Skeletal muscle tissue (tissue), 4 donors: Measurements from ENCODE around the gene CLUH. TPM values are rescaled to one million over a fixed set of nuclear protein-coding genes. Genes with fewer than 3 reads are reported as not detected.

ENCODE experiments used
- H3K27ac ChIP-seq: one replicate; pipeline ENCODE4 v1.7.0; 2013; ENCODE audit warnings: mild to moderate bottlenecking, low read depth, low read length, inconsistent platforms
- H3K27me3 ChIP-seq, 3 donors: one replicate each; pipeline ENCODE4 v1.7.0; 2013; ENCODE audit warnings: low read length in 3 of 3; ENCODE audit not compliant: control insufficient read depth in 3 of 3, insufficient read depth in 3 of 3
- H3K36me3 ChIP-seq, 3 donors: one replicate each; pipeline ENCODE4 v1.7.0; 2013; ENCODE audit warnings: low read length in 3 of 3; ENCODE audit not compliant: control insufficient read depth in 3 of 3, insufficient read depth in 3 of 3
- H3K4me1 ChIP-seq, 3 donors: one replicate each; pipeline ENCODE4 v1.7.0; 2013; ENCODE audit warnings: low read length in 3 of 3, mild to moderate bottlenecking in 3 of 3; ENCODE audit not compliant: control insufficient read depth in 3 of 3, insufficient read depth in 3 of 3
- H3K4me3 ChIP-seq, 3 donors: one replicate each; pipeline ENCODE4 v1.7.0; 2013; ENCODE audit warnings: low read length in 3 of 3
- H3K9ac ChIP-seq, 3 donors: one replicate each; pipeline ENCODE4 v1.7.0; 2013; ENCODE audit warnings: low read length in 3 of 3, mild to moderate bottlenecking in 3 of 3, moderate library complexity in 2 of 3, low read depth in 1 of 3
- H3K9me3 ChIP-seq, 3 donors: one replicate each; pipeline ENCODE4 v1.7.0; 2013; ENCODE audit warnings: low read length in 3 of 3; ENCODE audit not compliant: control insufficient read depth in 3 of 3
- total RNA-seq: library from RNA; depleted of rRNA; stranded (reverse); fragments of >200 nt; gene quantifications from one replicate; pipeline ENCODE4 v1.2.3, GENCODE V29; 2014
- donor health status: Osteomylitis.

The CLUH gene
- total RNA-seq, 1 donor from 2014 or later, result 33.9 TPM

- Histone ChIP-seq H3K4me1 (peaks cover 63 to 85% (median 81%) of the 10 kb centered on the region in 3 donors), H3K27me3 (no peaks in the 10 kb centered on the region)
Observed at GRCh38 chr17:2708585-2709182, 2.9 kb downstream of the CLUH start.

GRCh38 chr17:2707721-2708584 is 3.6 kb downstream of the CLUH start:
- peak overlapping the region; percentile 94 for H3K27ac ChIP-seq
- H3K9me3 ChIP-seq, result no peaks in the 10 kb centered on the region
- peaks cover 6 to 12% (median 8%) of the 10 kb centered on the region in 3 donors for H3K36me3 ChIP-seq
- H3K9ac ChIP-seq, result peak overlapping the region; percentile 84 to 98 (median 85)
- H3K4me1 ChIP-seq, result peaks cover 63 to 86% (median 81%) of the 10 kb centered on the region in 3 donors
- no peaks in the 10 kb centered on the region for H3K27me3 ChIP-seq
- peak overlapping the region; percentile 54 to 94 (median 83) for H3K4me3 ChIP-seq

More at GRCh38 chr17:2708585-2709182, 2.9 kb downstream of the CLUH start:
- Histone ChIP-seq H3K9me3 (no peaks in the 10 kb centered on the region), H3K4me3 (peak overlapping the region; percentile 54 to 94 (median 83)), H3K36me3 (peaks cover 0 to 7% (median under 1%) of the 10 kb centered on the region in 3 donors), H3K27ac (peak overlapping the region; percentile 94), H3K9ac (peak overlapping the region; percentile 73 to 98 (median 84))

GRCh38 chr17:2706911-2707510 is 4.6 kb downstream of the CLUH start:
- H3K36me3 ChIP-seq, result peaks cover 15 to 20% (median 18%) of the 10 kb centered on the region in 3 donors
- H3K9ac ChIP-seq, result peak overlapping the region; percentile 84 to 98 (median 85)
- peaks cover 55 to 79% (median 72%) of the 10 kb centered on the region in 3 donors for H3K4me1 ChIP-seq
- no peaks in the 10 kb centered on the region for H3K27me3 ChIP-seq
- H3K27ac ChIP-seq, result peak overlapping the region; percentile 94
- H3K9me3 ChIP-seq, result no peaks in the 10 kb centered on the region
- peak overlapping the region; percentile 48 to 94 (median 83) for H3K4me3 ChIP-seq

GRCh38 chr17:2705888-2706795 is 5.4 kb downstream of the CLUH start:
- Histone ChIP-seq H3K27ac (peak overlapping the region; percentile 94), H3K9ac (peak overlapping the region; percentile 84 to 98 (median 85)), H3K4me1 (peaks cover 55 to 75% (median 72%) of the 10 kb centered on the region in 3 donors), H3K27me3 (no peaks in the 10 kb centered on the region), H3K4me3 (peak overlapping the region; percentile 48 to 94 (median 83)), H3K9me3 (no peaks in the 10 kb centered on the region), H3K36me3 (peaks cover 22 to 29% (median 25%) of the 10 kb centered on the region in 3 donors)

- Histone ChIP-seq H3K4me1 (peaks cover 47 to 67% (median 65%) of the 10 kb centered on the region in 3 donors), H3K27ac (no peak overlapping the region)
Observed at GRCh38 chr17:2705263-2705662, 6.3 kb downstream of the CLUH start.

GRCh38 chr17:2704890-2705248 is 6.7 kb downstream of the CLUH start:
- no peak overlapping the region for H3K4me3 ChIP-seq
- H3K27ac ChIP-seq, result no peak overlapping the region
- H3K9ac ChIP-seq, result peak overlapping the region in 1 of 3 donors; percentile 40
- H3K27me3 ChIP-seq, result no peaks in the 10 kb centered on the region
- H3K36me3 ChIP-seq, result peaks cover 34 to 40% (median 36%) of the 10 kb centered on the region in 3 donors
- H3K4me1 ChIP-seq, result peaks cover 43 to 63% (median 61%) of the 10 kb centered on the region in 3 donors
- H3K9me3 ChIP-seq, result no peaks in the 10 kb centered on the region

More at GRCh38 chr17:2705263-2705662, 6.3 kb downstream of the CLUH start:
- peak overlapping the region in 1 of 3 donors; percentile 50 for H3K9ac ChIP-seq
- peaks cover 31 to 36% (median 33%) of the 10 kb centered on the region in 3 donors for H3K36me3 ChIP-seq
- no peak overlapping the region for H3K4me3 ChIP-seq
- H3K27me3 ChIP-seq, result no peaks in the 10 kb centered on the region
- H3K9me3 ChIP-seq, result no peaks in the 10 kb centered on the region

- H3K9me3 ChIP-seq, result no peaks in the 10 kb centered on the region
- no peaks in the 10 kb centered on the region for H3K27me3 ChIP-seq
- no peak overlapping the region for H3K4me3 ChIP-seq
- peaks cover 37 to 58% (median 55%) of the 10 kb centered on the region in 3 donors for H3K4me1 ChIP-seq
- H3K36me3 ChIP-seq, result peaks cover 36 to 40% (median 37%) of the 10 kb centered on the region in 3 donors
- peak overlapping the region in 1 of 3 donors; percentile 40 for H3K9ac ChIP-seq
- peak overlapping the region; percentile 25 for H3K27ac ChIP-seq
Observed at GRCh38 chr17:2704031-2704889, 7.3 kb downstream of the CLUH start.

GRCh38 chr17:2703606-2704005 is 8.0 kb downstream of the CLUH start:
- H3K36me3 ChIP-seq, result peaks cover 36 to 42% (median 40%) of the 10 kb centered on the region in 3 donors
- H3K4me3 ChIP-seq, result no peak overlapping the region
- H3K27ac ChIP-seq, result no peak overlapping the region
- H3K27me3 ChIP-seq, result no peaks in the 10 kb centered on the region
- H3K9me3 ChIP-seq, result no peaks in the 10 kb centered on the region
- H3K9ac ChIP-seq, result peak overlapping the region in 1 of 3 donors; percentile 16
- H3K4me1 ChIP-seq, result peaks cover 32 to 53% (median 49%) of the 10 kb centered on the region in 3 donors
